SK-N-MC (cell line): Measurements from ENCODE around the gene PSMF1.

Source experiments
- DNase-seq: peaks from one replicate; pipeline ENCODE4 v3.0.0-alpha.2; 2011; ENCODE audit warnings: low read depth, low spot score
- H3K27ac ChIP-seq: fragments of 200-600 bp; sonication (generic); 2 replicates; pipeline ENCODE4 v1.5.1; 2016; ENCODE audit warnings: mixed run types
- H3K36me3 ChIP-seq: fragments of 200-600 bp; sonication (generic); 2 replicates; pipeline ENCODE4 v1.6.1; 2017; ENCODE audit warnings: antibody characterized with exemption, low read length, mixed read lengths; ENCODE audit not compliant: insufficient read depth
- H3K4me3 ChIP-seq: fragments of 200-600 bp; sonication (generic); 2 replicates; pipeline ENCODE4 v1.5.1; 2016
- H3K9ac ChIP-seq: fragments of 200-600 bp; sonication (generic); 2 replicates; pipeline ENCODE4 v1.8.0; 2017; ENCODE audit warnings: mixed run types, mixed read lengths; ENCODE audit not compliant: insufficient read length
- H3K9me3 ChIP-seq: fragments of 200-600 bp; sonication (generic); 2 replicates; pipeline ENCODE4 v1.6.1; 2017; ENCODE audit warnings: low read depth, mild to moderate bottlenecking, antibody characterized with exemption, low read length, moderate library complexity, mixed read lengths
- EZH2 ChIP-seq: fragments of 200-600 bp; sonication (generic); IDR thresholded peaks from one replicate; pipeline ENCODE4 v1.6.1; 2017; ENCODE audit warnings: antibody characterized with exemption
- FOXP2 ChIP-seq: optimal IDR thresholded peaks from 2 replicates; pipeline ENCODE3; 2011; ENCODE audit warnings: mild to moderate bottlenecking, moderate library complexity; ENCODE audit not compliant: insufficient read depth; ENCODE audit errors: extremely low read length, control extremely low read depth
- POLR2AphosphoS5 ChIP-seq: IDR thresholded peaks from 2 replicates; pipeline ENCODE4 v1.6.1; 2012; ENCODE audit warnings: mild to moderate bottlenecking, low read depth, low read length, borderline replicate concordance

The PSMF1 gene

DNA sequence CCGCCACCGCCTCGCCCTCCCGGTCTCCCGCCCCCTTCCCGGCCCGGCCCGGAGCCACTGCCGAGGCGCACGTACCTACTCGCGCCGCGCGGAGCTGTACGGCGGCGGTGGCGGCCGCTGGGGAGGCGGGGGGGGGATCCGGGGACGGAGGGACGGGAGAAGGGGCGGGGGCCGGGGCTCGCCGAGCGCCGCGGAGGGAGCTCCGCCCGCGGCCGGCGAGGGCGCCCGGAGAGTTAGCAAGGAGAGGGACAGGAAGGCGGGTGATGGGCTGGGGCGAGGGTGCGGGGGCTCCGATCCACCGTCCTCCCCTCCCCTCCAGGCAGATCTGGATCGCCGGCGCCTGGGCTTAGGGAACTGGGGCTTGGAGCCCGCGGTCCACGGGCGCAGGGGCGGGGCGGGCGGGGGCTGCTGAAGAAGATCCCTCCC is 66.9 kb downstream of the PSMF1 start:
- no peak overlapping the region for H3K27ac ChIP-seq
- TF ChIP-seq FOXP2 (no peak), POLR2AphosphoS5 (no peak), EZH2 (no peak)
- H3K9me3 ChIP-seq: no peaks in the 10 kb centered on the region
- no peaks in the 10 kb centered on the region for H3K36me3 ChIP-seq
- peak overlapping the region; percentile 47; the same call in 1 of the 2 replicates for H3K4me3 ChIP-seq
- no peak overlapping the region for H3K9ac ChIP-seq
- no peak for DNase-seq

DNA sequence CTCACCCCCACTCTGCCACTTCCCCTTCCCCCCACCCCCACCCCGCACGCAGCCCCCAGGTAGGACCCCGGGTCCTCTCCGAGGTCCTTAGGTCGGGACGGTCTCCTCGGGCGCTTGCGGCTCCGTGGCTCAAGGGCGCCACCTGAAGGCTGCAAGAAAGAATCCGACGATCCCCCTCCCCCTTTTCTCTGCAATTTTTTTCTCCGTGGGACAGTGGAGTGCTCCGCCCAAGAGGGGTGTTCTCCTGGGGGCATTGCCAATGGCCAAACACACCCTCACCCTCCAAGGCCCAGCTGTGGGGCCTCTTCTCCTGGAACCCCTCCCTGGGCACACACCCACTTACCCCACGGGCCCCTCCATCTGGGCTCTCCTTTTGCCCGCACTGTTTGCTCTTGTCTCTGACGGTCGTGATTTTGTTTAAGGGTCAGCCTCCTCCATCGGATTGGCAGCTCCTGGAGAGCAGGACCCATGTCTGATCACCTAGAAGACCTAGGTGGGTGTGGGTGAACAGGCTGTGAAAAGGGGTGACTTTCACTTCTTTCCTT is 67.5 kb downstream of the PSMF1 start:
- no peak overlapping the region for H3K27ac ChIP-seq
- no peak overlapping the region; the same call in 1 of the 2 replicates for H3K4me3 ChIP-seq
- no peaks in the 10 kb centered on the region for H3K36me3 ChIP-seq
- no peaks in the 10 kb centered on the region for H3K9me3 ChIP-seq
- no peak overlapping the region for H3K9ac ChIP-seq
- TF ChIP-seq FOXP2: no peak
- TF ChIP-seq POLR2AphosphoS5: no peak
- no peak for TF ChIP-seq EZH2
- no peak for DNase-seq

DNA sequence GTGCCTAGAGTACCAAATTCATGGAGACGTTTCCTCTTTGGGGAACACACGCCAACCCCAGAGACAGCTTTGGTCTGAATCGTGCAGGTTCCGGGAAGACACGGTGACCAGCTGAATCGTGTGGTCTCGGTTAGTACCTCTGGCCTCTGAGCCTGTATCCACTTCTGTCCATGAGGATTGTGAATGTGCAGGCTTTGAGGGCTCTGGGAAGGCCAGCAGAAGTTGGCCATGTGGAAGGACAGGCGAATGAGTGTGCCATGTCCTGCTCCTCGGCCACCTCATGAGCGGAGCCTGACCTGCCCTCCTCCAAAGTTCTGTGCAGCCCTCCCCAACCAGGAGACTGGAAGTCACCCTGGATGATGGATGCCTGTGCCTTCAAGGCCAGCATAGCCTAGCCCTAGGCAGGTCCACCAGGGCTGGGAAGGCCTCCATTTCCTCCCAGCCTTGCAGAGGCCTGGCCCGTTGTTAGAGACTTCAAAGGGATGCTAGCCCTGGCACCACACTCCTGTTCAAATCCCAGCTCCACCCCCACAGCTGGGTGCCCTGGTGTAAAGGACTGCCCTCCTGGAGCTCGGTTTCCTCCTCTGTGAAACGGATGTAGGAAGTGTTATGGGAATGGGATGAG is 68.1 kb downstream of the PSMF1 start:
- Histone ChIP-seq H3K9ac (no peak overlapping the region), H3K27ac (no peak overlapping the region)
- DNase-seq: no peak

DNA sequence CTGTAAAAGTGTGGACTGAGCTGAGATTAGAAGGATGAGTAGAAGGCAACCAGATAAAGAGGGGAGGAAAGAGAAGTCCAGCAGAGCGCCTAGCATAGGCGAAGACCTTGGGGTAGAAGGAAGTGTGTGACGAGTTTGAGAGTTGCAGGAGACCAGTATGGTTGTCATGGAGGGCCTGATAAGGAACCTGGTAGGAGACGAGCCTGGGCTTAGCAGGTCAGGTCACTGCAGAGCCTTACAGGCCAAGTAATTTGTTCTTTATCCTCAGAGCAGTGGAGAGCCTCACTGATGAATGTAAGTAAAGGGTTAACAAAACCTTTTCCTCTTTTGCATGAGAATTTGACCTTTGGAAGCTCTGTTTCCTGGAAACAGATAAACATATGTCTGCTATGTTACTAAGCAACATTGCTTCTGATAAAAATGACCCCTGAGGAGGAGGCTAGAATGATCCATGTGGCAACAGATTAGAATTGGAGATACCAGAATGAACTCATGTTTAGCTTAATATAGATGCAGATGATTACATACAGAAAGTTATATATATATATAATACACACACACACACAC is 69.3 kb downstream of the PSMF1 start:
- no peak for DNase-seq
- Histone ChIP-seq H3K9ac (no peak overlapping the region), H3K4me3 (no peak overlapping the region), H3K9me3 (no peaks in the 10 kb centered on the region), H3K27ac (no peak overlapping the region), H3K36me3 (no peaks in the 10 kb centered on the region)
- TF ChIP-seq POLR2AphosphoS5 (no peak), FOXP2 (no peak), EZH2 (no peak)

More for the DNA sequence above, 68.1 kb downstream of the PSMF1 start:
- no peak overlapping the region for H3K4me3 ChIP-seq
- no peaks in the 10 kb centered on the region for H3K9me3 ChIP-seq
- no peak for TF ChIP-seq FOXP2
- no peak for TF ChIP-seq POLR2AphosphoS5
- no peak for TF ChIP-seq EZH2
- no peaks in the 10 kb centered on the region for H3K36me3 ChIP-seq

DNA sequence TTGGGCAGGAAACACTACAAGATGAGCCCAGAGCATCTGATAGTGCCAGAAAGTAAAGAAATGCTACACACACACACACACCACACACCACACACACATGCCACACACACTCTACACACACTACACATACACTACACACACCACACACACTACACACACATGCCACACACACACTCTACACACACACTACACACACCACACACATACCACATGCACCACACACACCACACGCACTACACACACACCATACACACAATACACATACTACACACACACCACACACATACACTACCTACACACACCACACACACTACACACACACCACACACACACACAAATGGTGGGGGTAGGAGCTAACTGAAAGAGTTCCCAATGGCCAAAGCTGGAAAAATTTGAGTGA is 69.9 kb downstream of the PSMF1 start:
- Histone ChIP-seq H3K9ac (no peak overlapping the region), H3K27ac (no peak overlapping the region), H3K36me3 (no peaks in the 10 kb centered on the region), H3K4me3 (no peak overlapping the region), H3K9me3 (no peaks in the 10 kb centered on the region)
- no peak for DNase-seq
- TF ChIP-seq FOXP2 (no peak), EZH2 (no peak), POLR2AphosphoS5 (no peak)

DNA sequence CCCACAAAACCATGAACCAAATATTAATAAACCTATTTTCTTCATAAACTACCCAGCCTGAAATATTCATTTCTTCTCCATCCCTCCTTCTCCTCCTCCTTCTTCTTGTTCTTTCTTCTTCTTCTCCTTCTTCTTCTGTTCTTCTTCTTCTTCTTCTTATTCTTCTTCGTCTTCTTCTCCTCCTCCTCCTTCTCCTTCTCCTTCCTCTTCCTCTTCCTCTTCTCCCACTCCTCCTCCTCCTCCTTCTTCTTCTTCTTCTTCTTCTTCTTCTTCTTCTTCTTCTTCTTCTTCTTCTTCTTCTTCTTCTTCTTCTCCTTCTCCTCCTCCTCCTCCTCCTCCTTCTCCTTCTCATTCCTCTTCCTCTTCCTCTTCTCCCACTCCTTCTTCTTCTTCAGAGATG is 71.4 kb downstream of the PSMF1 start:
- H3K27ac ChIP-seq: no peak overlapping the region
- H3K4me3 ChIP-seq: no peak overlapping the region
- DNase-seq: no peak
- TF ChIP-seq EZH2 (no peak), FOXP2 (no peak), POLR2AphosphoS5 (no peak)
- no peak overlapping the region for H3K9ac ChIP-seq
- H3K9me3 ChIP-seq: no peaks in the 10 kb centered on the region
- H3K36me3 ChIP-seq: no peaks in the 10 kb centered on the region

DNA sequence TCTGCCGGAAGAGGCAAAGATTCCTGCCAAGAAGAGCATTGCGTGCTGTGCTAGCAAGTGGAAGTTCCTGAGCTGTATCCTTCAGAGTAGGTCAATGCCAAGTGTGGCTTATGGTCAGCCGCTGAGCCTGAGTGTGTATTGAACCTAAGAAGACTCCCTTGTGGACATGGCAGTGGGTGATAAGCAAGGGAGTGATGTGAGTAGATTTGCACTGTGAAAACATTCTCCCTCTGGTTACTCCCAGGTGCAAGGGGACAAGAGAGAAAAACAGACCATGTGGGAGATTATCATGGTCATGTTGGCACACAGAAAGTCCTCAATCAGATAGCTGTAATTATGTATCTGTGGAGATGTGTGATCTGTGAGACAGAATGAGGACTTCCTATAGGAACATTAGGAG is 72.4 kb downstream of the PSMF1 start:
- no peak for DNase-seq
- no peak overlapping the region for H3K4me3 ChIP-seq
- no peaks in the 10 kb centered on the region for H3K9me3 ChIP-seq
- no peak overlapping the region for H3K9ac ChIP-seq
- H3K36me3 ChIP-seq: no peaks in the 10 kb centered on the region
- H3K27ac ChIP-seq: no peak overlapping the region
- TF ChIP-seq POLR2AphosphoS5 (no peak), EZH2 (no peak), FOXP2 (no peak)

DNA sequence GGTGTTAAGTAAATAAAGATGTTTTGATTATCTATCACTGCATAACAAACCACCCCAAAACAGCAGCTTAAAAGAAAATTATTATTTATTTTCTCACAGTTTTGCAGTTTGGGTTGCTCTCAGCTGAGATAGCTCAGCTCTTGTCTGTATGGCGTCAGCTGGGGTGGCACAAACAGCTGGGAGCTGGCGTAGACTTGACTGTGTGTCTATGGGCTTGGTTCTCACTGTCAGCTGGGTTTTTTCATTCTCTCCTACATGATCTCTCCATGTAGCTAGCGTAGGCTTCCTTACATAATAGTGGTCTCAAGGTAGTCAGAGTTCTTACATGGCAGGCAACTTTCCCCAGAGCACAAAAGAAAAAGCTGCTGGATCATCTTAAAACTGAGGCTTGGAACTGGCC is 72.9 kb downstream of the PSMF1 start:
- Histone ChIP-seq H3K9me3 (no peaks in the 10 kb centered on the region), H3K27ac (no peak overlapping the region), H3K36me3 (no peaks in the 10 kb centered on the region), H3K9ac (no peak overlapping the region), H3K4me3 (no peak overlapping the region)
- TF ChIP-seq FOXP2: no peak
- no peak for TF ChIP-seq POLR2AphosphoS5
- TF ChIP-seq EZH2: no peak
- DNase-seq: no peak
